ENCODE results near the gene HPSE2. TPM values are rescaled to one million over a fixed set of nuclear protein-coding genes. Genes with fewer than 3 reads are reported as not detected.

Gene HPSE2
- total and polyA plus RNA-seq, 2 experiments from 2014 or later, result 0.10 to 0.24 TPM

- H3K27me3 ChIP-seq (ENCODE audit: insufficient read depth), result no peaks in the 10 kb centered on the region
- H3K27me3 Mint-ChIP-seq (ENCODE audit: insufficient read depth, low read depth, poor library complexity), result no peaks in the 10 kb centered on the region
- peaks cover 2% of the 10 kb centered on the region; the same call in 2 of the 3 replicates for H3K4me1 Mint-ChIP-seq
- H3K79me2 ChIP-seq (replicated peaks; ENCODE audit: insufficient read depth), result no peaks in the 10 kb centered on the region
- no peak for ATAC-seq
- no peak for DNase-seq (ENCODE audit: low spot score)
- no peak overlapping the region for H3K4me3 ChIP-seq
- no peak overlapping the region for H3K27ac Mint-ChIP-seq
- H3K27ac ChIP-seq (ENCODE audit: low read depth), result no peak overlapping the region
- H2AFZ ChIP-seq, result no peak overlapping the region
- H3K36me3 ChIP-seq (ENCODE audit: insufficient read depth), result no peaks in the 10 kb centered on the region
- H3K9me2 ChIP-seq (ENCODE audit: insufficient read depth), result 0 out of 2 replicates have a peak, but pooled peaks cover under 1% of the 10 kb centered on the region
- no peaks in the 10 kb centered on the region for H3F3A ChIP-seq (replicated peaks; ENCODE audit: low read depth)
- no peak overlapping the region for H3K4me3 Mint-ChIP-seq
- H3K4me1 ChIP-seq (ENCODE audit: insufficient read depth), result no peaks in the 10 kb centered on the region; the same call in 1 of the 2 replicates
- TF ChIP-seq STAT1 (IDR thresholded peaks at IDR 0.05; ENCODE audit: unreplicated experiment) (no peak), JUNB (IDR thresholded peaks at IDR 0.05; ENCODE audit: unreplicated experiment) (no peak)
- no peaks in the 10 kb centered on the region; the same call in 2 of the 3 replicates for H3K9me3 Mint-ChIP-seq
- no peaks in the 10 kb centered on the region for H3K36me3 Mint-ChIP-seq (ENCODE audit: low read depth)
- H4K20me1 ChIP-seq (replicated peaks; ENCODE audit: insufficient read depth), result no peaks in the 10 kb centered on the region
- H3K4me2 ChIP-seq, result no peak overlapping the region
Measured at GRCh38 chr10:98525969-98526368, 709.7 kb downstream of the HPSE2 start.

GRCh38 chr10:98524124-98524523 lies 711.5 kb downstream of the HPSE2 start:
- peak overlapping the region; percentile 43; the same call in 1 of the 2 replicates for H2AFZ ChIP-seq
- Mint-ChIP-seq H3K36me3 (ENCODE audit: low read depth) (no peaks in the 10 kb centered on the region), H3K4me3 (no peak overlapping the region), H3K4me1 (no peaks in the 10 kb centered on the region), H3K27me3 (ENCODE audit: insufficient read depth, low read depth, poor library complexity) (no peaks in the 10 kb centered on the region), H3K9me3 (no peaks in the 10 kb centered on the region; the same call in 2 of the 3 replicates), H3K27ac (no peak overlapping the region)
- H3F3A ChIP-seq (replicated peaks; ENCODE audit: low read depth), result no peaks in the 10 kb centered on the region
- no peak for ATAC-seq
- H4K20me1 ChIP-seq (replicated peaks; ENCODE audit: insufficient read depth), result no peaks in the 10 kb centered on the region
- no peaks in the 10 kb centered on the region for H3K27me3 ChIP-seq (ENCODE audit: insufficient read depth)
- H3K79me2 ChIP-seq (replicated peaks; ENCODE audit: insufficient read depth), result no peaks in the 10 kb centered on the region
- no peak overlapping the region for H3K4me2 ChIP-seq
- no peak overlapping the region for H3K27ac ChIP-seq (ENCODE audit: low read depth)
- no peak for DNase-seq (ENCODE audit: low spot score)
- H3K4me3 ChIP-seq, result no peak overlapping the region
- no peaks in the 10 kb centered on the region for H3K4me1 ChIP-seq (ENCODE audit: insufficient read depth)
- no peaks in the 10 kb centered on the region for H3K9me2 ChIP-seq (ENCODE audit: insufficient read depth)
- H3K36me3 ChIP-seq (ENCODE audit: insufficient read depth), result no peaks in the 10 kb centered on the region
- TF ChIP-seq STAT1 (IDR thresholded peaks at IDR 0.05; ENCODE audit: unreplicated experiment), result no peak
- no peak for TF ChIP-seq JUNB (IDR thresholded peaks at IDR 0.05; ENCODE audit: unreplicated experiment)
- no peak for TF ChIP-seq ZNF462 (CRISPR knock-in tag; IDR thresholded peaks at IDR 0.05)
- no peak for TF ChIP-seq EZH2 (IDR thresholded peaks at IDR 0.05; ENCODE audit: low read depth, unreplicated experiment)
- no peak for TF ChIP-seq ZNF114 (CRISPR knock-in tag; IDR thresholded peaks at IDR 0.05)
- TF ChIP-seq CREB1 (CRISPR knock-in tag; IDR thresholded peaks at IDR 0.05; ENCODE audit: low read depth), result no peak
- no peak for TF ChIP-seq ZNF331 (CRISPR knock-in tag; IDR thresholded peaks at IDR 0.05; ENCODE audit: low read depth)
- TF ChIP-seq REST (IDR thresholded peaks at IDR 0.05; ENCODE audit: unreplicated experiment), result no peak
- TF ChIP-seq EZH2phosphoT487 (IDR thresholded peaks at IDR 0.05; ENCODE audit: unreplicated experiment), result no peak
- TF ChIP-seq NANOG (IDR thresholded peaks at IDR 0.05; ENCODE audit: borderline replicate concordance), result no peak
- TF ChIP-seq CTCF (conservative IDR thresholded peaks at IDR 0.05; ENCODE audit: low read depth in 2 of 2), result no peak

All from GM23338 (cell line).